ENCODE data around the gene KIF19.

The KIF19 gene

DNA sequence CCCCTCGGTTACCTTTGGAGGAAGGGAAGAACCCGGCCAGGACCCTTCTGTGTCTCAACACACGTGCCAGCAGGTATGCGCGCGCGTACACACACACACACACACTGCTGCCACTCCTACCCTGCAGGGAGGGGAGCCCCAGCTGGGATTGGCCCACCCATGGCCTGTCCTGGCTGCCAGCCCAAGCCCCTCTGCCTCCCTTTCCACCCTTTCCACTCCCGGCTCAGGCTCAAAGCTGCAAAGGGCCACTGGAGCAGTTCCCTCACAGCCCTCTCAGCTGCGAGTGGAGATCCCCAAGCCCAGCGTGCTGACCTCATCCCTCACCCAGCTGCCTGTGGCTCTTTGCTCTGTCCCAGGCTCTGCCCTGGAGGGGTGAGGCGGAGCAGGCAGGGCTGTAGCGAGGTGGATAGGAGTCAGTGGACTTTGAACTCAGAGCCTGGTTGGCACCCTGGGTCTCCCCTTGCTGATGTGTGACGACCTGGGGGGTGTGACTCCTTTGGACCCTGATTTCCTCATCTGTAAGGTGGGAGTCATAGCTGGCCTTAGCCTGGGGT, 14.5 kb downstream of the KIF19 start:
- no peak for DNase-seq (ENCODE audit: low read depth in 3 of 3, low spot score in 1 of 3)

DNA sequence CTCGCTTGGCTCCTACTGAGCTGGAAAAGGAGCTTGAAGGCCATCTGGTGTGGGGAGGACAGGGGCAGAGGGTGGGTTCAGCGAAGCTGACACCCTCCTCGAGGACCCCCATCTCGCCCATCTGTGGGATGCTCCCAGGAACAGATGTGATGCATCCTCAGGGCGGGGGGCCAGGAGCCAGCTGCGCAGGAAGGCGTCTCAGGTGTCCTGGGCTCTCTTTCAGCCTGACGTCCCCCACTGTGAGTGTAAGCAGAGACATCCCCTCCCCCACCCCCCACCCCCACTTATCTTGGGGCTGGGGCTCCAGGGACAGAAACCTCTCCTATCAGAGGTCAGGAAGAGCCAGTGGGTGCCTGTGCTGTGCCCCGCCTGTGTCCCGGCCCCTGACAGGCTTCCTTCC, 16.2 kb downstream of the KIF19 start:
- DNase-seq (ENCODE audit: low read depth in 3 of 3, low spot score in 1 of 3), result no peak

DNA sequence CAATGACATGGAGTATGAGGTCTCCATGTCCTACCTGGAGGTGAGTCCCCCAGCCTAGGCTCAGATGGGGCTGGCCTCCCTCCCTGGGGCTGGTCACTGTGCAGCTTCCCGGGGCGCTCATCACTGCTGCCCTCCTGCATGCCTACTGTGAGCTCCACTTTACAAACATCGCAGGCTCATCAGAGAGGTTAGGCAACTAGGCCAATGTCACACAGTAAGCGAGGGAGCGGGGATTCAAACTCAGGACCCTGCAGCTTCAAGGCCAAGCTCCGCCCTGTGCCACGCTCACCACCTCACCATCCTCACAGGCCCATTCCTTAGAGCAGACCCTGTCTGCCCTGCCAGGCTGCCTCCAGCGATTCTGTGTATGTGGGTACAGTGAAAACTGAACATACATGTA, 17.1 kb downstream of the KIF19 start:
- DNase-seq (ENCODE audit: low read depth in 3 of 3, low spot score in 1 of 3), result no peak

DNA sequence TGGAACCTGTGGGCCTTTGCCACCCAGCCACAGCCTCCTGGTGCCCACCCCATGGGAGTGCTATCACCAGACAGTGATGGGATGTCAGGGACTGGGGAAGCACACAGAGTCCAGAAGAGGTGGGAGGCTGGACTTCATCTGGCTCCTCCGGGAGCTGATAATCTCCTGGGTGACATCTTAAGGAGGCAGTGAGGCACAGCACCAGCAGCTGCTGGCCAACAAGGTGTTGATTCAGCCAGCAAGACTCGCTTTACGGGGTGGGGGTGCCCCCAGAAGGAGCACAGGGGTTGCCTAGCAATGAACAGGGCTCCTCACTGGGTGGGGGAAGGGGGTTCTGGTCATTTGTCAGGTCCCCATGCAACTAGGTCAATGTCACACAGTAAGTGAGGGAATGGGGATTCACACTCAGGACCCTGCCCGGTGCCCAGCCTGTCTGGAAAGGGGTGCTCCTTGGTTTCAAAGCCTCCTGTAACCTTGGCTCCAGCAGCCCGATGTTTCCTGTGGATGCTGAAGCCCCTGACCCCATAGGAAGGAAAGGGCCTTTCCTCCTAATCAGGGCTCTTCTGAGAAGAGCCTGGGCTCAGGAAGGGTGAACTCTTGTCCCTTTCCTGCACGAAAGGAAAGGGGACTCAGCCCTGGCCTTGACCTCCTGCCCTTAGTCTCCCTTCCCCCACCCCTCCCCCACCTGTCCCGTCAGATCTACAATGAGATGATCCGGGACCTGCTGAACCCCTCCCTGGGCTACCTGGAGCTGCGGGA, 17.7 kb downstream of the KIF19 start:
- no peak for DNase-seq (ENCODE audit: low read depth in 3 of 3, low spot score in 1 of 3)

DNA sequence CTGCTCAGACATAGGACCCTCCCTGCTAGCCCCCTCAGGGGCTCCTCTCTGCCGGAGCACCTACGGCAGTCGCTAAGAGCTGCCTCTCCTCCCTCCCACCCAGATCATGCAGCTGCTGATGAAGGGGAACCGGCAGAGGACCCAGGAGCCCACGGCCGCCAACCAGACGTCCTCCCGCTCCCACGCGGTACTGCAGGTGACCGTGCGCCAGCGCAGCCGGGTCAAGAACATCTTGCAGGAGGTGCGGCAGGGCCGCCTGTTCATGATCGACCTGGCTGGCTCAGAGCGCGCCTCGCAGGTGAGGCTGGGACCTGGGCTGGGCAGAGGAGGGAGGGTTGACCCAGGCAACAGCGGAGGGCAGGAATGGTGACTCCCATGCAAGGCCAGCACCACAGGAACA, 18.6 kb downstream of the KIF19 start:
- DNase-seq (ENCODE audit: low read depth in 3 of 3, low spot score in 1 of 3), result no peak

DNA sequence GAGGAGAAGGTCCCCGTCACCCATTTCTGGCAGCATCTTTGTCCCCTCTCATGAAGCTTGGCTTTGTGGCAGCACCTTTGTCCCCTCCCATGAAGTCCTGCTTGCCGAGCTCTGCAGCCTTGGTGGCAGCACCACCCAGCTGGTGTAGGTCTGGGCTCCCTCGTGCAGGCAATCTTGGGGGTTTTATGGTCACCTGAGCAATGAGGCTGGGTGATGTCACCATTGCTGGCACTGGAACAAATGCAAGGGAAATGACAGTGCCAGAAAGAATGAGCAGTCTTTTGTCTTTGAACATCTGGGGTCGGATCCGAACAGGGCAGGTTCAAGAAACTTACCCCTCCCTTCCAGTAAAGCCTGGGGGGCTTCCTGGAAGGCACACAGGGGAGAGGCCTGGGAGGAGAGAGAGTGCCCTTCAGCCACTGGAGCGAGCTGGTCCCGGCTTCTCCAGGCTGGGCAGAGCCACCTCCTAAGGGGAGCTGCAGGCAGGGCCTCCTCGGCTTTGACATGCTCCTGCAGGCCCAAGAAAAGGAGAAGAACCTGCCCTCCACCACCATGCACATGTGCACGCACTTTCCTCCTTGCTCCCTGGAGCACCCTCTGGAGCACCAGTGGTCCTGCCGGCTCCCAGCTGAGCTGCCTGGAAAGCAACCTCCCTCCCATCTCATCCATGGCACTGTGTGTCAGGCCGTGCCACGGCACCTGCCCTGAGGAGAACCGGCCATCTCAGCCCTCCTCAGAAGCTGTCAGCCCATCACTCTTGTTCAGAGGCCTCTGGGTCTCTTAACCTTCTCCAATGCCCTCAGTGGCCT, 19.6 kb downstream of the KIF19 start:
- DNase-seq (ENCODE audit: low read depth in 3 of 3, low spot score in 1 of 3), result no peak

DNA sequence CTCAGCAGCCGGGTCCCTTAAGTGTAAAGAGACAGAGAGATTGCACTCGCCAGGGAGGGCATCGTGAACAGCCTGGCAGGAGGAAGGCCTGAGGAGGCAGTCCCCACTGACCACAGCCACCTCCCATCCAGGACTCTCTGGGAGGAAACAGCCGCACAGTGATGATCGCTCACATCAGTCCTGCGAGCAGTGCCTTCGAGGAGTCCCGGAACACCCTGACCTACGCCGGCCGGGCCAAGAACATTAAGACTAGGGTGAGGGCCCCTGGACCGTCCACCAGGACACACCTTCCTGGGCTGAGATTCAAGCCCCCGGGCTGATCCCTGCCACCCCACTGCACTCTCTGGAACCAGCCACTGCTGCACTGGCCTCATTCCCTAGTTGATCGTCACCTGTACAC, 21.6 kb downstream of the KIF19 start:
- DNase-seq (ENCODE audit: low read depth in 3 of 3, low spot score in 1 of 3), result no peak

DNA sequence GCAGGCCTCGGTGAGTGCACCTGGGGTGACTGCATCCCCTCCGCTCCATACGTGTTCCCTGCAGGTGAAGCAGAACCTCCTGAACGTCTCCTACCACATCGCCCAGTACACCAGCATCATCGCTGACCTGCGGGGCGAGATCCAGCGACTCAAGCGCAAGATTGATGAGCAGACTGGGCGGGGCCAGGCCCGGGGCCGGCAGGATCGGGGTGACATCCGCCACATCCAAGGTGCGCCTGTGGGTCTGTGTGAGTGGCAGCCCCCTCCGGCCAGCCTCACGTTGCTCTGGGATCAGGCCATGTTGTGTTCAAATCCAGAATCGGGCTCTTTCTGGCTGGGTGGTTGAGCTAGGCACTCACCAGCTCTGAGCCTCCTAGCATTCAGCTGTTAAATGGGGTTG, 23.1 kb downstream of the KIF19 start:
- no peak for DNase-seq (ENCODE audit: low read depth in 3 of 3, low spot score in 1 of 3)

DNA sequence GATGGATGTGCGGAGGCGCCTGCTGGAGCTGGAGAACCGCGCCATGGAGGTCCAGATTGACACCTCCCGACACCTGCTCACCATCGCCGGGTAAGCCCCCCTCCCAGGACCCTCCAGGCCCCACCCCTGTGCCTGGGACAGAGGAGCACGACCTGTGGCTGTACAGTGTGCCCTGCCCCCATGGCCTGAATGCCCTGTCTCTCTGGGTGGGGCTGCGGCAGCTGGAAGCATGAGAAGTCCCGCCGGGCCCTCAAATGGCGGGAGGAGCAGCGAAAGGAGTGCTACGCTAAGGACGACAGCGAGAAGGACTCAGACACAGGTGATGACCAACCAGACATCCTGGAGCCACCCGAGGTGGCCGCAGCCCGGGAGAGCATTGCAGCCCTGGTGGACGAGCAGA, 24.5 kb downstream of the KIF19 start:
- no peak for DNase-seq (ENCODE audit: low read depth in 3 of 3, low spot score in 1 of 3)

DNA sequence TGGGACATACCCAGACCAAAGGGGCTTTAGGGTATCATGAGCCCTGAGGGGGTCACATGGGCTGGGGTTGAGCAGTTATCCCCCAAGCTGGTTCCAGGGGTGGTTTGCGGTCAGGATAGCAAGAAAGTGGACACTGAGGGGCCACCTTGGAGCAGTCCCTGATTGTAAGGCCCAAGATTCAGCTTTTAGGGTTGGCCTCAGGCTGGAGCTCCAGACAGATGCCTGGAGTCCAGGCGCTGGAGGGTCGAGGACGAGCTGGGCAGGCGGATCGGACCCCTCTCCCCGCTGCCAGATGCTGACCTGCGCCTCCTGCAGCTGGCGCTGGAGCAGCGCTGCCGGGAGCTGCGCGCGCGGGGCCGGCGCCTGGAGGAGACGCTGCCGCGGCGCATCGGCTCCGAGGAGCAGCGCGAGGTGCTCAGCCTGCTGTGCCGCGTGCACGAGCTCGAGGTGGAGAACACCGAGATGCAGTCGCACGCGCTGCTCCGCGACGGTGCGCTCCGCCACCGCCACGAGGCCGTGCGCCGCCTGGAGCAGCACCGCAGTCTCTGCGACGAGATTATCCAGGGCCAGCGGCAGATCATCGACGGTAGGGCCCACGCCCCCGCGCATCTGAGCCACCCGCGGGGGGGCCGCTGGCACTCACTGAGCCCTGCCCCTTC, 25.7 kb downstream of the KIF19 start:
- no peak for DNase-seq (ENCODE audit: low read depth in 3 of 3, low spot score in 1 of 3)

DNA sequence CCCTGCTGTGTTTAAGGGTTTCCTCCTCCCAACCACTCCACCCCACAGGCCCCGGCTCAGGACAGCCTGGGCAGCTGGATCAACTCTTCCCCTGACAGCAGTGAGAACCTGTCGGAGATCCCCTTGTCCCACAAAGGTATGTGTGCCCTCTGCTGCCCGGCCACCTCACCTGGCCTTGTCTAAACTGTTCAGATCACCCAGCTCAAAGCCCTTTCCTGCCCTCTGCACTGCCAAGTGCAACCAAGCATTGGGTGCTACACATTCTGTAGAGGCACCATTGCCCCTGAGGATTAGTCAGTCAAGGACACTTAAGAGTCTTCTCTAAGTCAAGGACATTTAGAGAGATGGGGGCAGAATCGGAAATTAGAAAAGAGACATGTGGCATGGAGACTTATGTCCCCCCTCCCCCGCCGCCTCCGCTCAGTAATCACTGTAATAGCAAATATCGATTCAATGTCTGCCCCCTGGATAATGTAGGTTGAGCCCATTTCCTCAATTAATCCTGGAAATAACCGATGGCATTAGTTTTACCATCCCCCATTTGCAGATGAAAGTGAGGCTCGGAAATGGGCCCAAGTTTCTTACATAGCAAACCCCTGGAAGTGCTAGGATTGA, 27.5 kb downstream of the KIF19 start:
- DNase-seq (ENCODE audit: low read depth in 3 of 3, low spot score in 1 of 3), result no peak

DNA sequence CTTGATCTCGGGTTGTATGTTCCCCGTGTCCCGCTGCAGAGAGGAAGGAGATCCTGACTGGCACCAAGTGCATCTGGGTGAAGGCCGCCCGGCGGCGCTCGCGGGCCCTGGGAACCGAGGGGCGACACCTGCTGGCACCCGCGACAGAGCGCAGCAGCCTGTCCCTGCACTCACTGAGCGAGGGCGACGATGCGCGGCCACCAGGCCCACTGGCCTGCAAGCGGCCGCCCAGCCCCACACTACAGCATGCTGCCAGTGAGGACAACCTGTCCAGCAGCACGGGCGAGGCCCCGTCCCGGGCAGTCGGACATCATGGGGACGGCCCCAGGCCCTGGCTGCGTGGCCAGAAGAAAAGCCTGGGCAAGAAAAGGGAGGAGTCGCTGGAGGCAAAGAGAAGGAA, 28.1 kb downstream of the KIF19 start:
- peak in 1 of 3 donors; percentile 35 for DNase-seq (ENCODE audit: low read depth in 3 of 3, low spot score in 1 of 3)

DNA sequence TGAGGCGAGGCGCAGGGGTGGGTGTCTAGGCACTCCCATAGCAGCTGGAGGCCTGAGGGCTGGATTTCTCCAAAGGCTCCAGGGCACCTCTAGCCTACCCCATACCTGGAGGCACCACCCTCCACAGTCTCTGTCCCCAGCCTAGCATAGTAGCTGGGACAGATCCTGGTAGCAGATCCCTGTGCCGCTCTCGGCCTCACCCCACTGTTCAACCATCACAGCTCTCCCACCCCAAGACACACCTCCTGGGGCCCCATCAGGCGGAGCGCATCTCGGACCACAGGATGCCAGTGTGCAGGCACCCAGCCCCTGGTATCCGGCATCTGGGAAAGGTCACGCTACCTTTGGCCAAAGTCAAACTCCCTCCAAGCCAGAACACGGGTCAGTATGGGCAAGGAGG, 28.5 kb downstream of the KIF19 start:
- DNase-seq (ENCODE audit: low read depth in 3 of 3, low spot score in 1 of 3), result no peak

DNA sequence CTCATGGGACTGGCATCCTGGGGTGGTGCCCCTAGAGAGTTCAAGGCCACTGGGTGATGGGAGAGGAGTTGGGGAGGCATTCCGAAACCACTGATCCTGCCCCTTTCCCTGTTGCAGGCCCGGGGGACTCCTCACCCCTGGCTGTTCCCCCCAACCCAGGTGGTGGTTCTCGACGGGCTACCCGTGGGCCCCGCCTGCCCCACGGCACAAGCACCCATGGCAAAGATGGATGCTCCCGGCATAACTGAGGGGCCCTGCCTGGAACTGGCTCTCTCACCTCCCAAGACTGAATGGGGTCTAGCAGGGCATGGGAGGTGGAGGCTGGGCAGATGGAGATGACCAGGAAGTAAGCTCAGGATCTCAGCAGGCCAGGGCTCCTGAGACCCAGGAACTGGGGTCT, 29.0 kb downstream of the KIF19 start:
- DNase-seq (ENCODE audit: low read depth in 3 of 3, low spot score in 1 of 3), result no peak

DNA sequence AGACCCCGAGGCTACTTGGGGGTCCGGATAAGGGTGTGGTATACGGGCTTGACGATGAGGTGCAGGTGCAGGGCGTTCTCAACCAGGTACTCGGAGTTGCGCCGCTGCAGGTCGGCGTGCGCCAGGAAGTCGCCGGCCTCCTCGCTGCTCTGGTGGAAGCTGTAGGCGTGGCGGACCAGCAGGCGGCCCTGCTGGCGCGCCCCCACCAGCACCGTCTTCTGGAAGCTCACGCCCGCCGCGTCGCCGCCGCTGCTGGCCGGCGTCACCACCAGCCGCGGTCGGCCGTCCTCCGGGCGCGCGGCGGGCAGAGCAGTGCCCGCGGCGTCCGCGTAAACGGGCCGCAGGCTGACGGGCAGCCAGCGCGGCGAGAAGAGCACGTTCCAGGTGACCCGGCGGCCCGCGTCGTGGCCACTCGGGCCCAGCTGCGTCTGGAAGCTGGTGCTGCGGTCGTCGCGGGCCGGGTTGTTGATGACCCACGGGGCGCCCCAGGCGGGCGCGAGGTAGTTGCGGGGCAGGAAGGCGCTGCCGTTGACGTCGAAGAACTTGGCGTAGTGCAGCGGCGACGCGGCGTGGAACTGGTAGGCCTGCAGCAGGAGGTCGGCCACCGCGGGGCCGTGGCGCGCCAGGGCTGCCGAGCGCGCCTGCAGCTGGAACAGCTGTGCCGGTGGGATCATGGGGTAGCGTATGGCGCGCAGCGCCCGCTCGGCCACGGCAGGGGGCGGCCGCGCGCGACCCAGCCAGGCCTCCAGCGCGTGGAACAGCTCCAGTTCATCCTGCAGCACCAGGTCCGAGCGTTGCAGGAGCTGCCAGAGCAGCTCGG, 30.8 kb downstream of the KIF19 start:
- DNase-seq (ENCODE audit: low read depth in 3 of 3, low spot score in 1 of 3), result no peak

DNA sequence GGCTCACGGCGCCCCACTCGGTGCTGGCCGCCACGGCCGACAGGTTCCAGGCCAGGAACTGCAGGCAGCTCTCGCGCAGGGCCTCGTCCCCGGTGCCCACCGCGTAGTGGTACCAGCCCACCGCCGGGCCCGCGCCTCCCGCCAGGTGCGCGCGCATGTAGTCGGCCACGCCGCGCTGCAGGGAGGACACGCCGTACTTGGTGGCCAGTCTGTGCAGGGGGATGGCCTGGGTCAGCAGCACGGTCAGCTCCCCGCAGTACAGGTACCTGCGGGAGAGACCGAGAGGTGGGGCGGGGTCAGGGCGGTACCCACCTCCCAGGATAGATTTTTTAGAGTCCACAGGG, 31.4 kb downstream of the KIF19 start:
- no peak for DNase-seq (ENCODE audit: low read depth in 3 of 3, low spot score in 1 of 3)

DNA sequence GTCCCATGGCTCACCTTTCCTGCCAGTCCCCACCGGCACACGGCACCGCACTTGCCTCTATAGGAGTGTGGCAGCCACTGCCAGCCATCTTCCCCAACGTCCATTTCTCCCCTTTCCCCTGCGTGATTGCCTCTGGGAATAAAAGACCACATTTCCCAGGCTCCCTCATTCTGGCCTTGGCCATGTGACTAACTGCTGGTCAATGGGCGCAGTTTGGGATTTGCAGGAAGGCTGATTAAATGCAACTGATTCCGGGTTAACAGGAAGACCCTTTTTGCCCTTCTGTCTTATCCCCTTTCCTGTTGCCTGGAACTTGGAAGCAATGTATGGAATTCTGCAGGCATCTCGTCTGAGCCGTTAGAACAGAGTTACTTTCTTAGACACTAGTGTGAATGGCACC, 32.7 kb downstream of the KIF19 start:
- DNase-seq (ENCODE audit: low read depth in 3 of 3, low spot score in 1 of 3), result no peak

DNA sequence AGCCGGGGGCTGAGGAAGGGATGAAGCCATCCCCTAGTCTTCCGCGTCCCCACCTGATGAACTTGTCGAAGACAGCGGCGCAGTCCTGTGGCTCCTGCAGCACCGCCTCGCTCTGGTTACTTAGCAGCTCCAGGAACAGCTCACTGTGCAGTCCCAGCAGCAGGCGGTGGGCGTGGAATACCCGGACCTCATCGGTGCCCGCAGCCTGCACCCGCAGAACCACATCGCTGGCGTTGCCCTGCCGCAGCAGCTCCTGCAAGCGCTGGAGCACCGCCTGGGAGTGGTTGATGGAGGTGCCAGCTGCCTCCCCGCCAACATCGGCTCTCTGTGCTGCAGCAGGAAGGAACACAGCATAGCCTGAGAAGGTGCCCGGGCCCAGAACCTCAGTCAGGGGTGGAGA, 33.9 kb downstream of the KIF19 start:
- DNase-seq (ENCODE audit: low read depth in 3 of 3, low spot score in 1 of 3), result no peak

DNA sequence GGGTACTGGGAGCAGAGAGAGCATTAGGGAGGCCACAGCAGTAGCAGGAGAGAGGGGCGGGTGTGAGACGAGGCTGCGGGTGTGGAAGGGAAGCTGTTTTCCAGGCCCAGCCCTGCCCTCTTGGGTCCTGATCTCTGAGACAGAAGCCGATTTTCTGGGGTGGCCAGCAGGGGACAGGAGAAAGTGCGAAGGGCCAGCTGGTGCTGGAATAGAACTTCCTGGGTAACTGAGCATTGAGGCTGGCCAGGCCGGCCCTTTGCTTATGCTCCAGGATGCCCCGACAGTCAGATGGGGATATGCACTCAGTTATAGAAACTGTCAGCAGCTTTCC, 34.8 kb downstream of the KIF19 start:
- DNase-seq (ENCODE audit: low read depth in 3 of 3, low spot score in 1 of 3), result no peak

DNA sequence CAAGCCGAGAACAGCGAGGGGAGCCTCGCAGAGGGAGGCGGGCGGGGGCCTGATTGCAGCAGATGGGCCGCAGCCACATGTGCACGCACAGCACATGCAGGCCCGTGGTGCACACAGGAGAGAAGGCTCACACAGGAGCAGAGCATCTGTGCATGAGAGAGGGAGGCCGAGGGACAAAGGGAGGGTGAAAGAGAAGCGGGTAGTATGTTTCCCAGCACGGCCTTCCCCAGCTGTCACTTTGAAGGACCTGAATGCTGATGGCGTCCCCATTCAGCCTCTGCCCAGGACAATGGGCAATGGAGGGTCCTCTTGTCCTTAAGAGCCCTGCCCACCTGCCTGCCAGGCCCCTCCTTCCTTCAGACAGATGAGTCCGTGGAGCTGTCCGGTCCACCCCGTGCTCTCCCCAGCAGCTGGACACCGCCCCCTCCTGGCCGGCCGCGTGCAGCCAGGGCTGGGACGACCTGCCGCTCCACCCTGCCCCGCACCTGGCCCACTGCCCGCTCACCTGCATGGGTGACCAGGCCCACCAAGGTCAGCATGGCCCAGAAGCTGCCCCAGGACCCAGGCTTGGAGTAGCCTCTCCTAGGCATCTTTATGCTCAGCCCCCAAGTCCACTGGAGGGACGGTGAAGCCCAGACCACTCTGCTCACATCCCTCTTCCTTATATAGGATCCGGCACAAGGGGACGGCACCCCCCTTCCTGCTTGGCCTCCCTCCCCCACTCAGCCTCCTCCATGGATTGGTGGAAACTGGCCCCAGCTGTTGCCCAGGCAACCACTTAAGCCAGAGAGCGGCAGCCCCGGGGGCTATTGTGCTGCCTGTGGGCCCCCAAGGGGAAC, 35.4 kb downstream of the KIF19 start, which contains the start of gene BTBD17:
Gene BTBD17 (minus strand): TSS at position 639 of the 839 bp plus-strand sequence. CDS start 49 bp downstream, at position 590.
- DNase-seq (ENCODE audit: low read depth in 3 of 3, low spot score in 1 of 3), result peak in 1 of 3 donors; percentile 17

Data from stimulated activated CD4-positive, alpha-beta T cell treated with anti-CD3 and anti-CD28 coated beads, TNF-alpha, amount 100 ng/mL, for 1 hour (primary cell).